NCI-H1417 treated with DMSO at 0.1 percent for 48 hours (cell line): Measurements from ENCODE around the gene HK1.
A peak's percentile ranks its signal among the peaks of the same experiment; 100 is the strongest.

ENCODE experiments used
- DNase-seq: peaks from one replicate; lab custom pipeline; 2025; lab: John Stamatoyannopoulos, UW

Gene HK1

DNA sequence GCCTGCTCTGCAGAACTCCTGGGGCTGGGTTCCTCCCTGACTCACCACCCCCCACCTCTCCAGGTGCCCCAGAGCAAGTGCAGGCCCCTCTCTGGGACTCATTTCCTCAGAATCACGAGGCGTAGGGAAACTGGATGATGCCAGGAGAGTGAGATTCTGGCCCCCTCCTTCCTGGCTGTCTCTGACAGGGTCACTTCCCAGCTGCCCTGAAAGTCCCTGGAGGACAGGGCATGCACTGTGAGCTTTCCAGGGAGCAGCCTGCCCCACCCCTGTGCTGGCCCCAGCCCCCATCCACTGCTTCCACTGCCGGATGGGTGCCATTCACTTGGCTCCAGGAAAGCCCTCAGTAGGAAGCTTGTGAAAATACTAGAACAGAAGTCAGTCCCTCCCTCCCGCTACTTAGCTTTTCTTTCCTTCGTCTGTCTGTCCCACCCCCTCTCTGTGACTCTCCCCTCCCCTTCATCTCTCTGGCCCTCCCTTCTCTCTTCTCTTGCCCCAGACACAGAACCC, 128.1 kb downstream of the HK1 start:
- no peak for DNase-seq

DNA sequence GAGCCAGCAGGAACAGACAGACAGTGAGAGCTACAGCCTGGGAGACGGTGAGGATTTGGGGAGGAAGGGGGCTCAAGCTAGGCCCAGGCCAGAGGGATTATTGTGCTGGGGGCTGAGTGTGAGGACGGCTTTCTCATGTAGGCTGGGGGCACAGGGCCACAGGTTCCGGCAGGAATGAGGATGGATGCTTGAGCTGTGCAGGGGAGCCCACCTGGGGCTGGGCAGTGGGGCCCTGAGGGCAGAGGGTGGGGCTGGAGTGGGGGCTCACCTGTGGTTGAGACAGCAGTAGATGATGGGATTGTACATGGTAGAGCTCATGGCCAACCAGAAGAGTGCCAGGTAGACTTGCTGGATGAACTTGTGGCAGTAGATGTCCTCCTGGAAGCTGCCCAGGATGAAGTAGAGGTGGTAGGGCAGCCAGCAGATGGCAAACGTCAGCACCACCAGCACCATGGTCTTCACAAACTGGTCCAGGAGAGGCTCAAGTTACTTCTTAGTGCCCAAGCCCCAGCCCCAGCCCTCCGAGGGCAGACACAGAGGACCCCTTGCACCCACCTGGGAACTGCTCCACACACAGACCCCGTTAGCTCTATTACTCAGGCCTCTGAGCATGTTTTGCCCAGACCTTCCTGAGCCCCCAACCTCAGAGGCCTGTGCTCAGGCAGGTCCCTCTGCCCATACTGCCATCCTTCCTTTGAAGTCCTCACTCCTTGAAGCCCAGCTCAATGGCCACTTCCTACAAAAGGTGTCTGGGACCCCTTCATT, 128.7 kb downstream of the HK1 start:
- no peak for DNase-seq

DNA sequence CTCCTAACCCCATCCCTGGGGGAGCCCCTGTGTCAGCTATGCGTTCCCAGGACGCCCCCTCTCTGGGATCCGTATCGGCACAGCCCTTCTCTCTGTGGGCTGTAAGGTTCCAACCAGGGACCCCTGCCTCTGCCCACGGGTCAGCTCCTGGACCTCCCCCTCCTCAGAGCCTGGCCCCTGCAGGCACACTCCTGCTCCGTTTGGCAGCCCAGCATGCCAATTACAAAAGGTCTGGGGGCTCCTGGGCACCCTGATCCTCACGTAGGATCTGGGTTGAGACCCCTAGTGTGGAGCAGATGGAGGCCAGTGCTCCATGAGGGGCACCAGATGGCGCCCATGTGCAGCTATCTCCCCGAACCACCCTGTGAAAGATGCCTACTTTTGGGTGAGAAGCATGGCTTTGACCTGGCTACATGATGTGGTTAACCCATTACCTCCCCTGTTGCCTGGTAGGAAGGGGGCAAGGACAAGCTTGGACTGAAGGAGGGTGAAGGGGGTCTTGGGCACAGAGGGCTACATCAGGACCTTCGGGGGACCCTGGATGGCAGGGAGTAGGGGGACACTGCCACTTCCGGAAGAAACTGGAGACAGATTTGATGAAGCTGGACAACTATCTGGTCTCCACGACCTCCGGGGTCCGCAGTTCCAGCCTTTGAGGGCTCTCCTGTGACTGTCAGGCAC, 129.5 kb downstream of the HK1 start:
- no peak for DNase-seq

DNA sequence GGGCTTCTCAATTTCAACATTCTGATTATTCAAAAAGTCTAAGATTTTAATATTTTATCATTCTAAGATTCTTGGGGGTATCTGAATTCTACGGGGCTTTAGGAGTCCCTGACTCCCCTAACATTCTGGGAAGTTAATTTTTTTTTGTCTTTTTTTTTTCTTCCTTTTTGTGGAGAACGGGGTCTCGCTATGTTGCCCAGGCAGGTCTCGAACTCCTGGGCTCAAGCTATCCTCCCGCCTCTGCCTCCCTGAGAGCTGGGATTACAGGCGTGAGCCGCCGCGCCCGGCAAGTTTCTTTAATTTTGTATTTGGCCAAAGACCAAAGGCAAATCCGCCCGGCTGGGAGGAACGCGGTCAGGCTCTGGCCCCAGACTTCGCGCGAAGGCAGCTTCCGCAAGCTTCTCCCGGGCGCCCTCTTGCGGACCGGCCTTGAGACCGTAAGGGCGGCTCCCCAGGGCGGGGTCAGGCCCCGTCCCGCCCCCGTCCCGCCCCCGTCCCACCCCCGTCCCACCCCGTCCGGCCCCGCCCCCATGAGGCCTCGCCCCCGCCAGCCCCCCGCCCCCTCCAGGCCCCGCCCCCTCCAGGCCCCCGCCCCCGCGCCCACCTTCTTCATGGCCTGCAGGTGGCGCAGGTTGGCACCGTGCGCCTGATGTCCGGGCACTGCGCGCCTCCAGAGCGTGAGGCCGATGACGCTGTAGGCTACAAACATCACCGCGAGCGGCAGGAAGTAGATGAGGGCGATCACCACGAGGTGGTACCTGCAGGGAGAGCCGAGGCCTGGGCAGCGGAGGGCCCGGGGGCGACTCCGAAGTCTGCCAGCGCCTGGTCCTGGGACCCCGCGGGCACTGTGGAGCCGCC, 130.3 kb downstream of the HK1 start:
- peak; percentile 47 for DNase-seq

DNA sequence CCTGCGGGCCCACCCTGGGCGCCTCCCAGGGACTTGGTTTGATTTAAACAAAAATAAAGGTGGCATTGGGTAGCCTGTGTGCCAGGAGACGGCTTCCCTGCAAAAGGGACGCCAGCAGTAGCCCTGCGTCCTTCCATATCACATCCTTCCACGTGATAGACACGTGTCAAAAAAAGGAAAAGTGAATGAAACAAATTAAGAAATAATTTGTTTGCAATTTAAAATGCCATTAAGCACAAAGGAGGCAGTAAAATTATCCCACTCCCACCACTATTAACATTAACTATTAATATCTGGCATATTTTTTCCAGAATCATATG, 130.8 kb downstream of the HK1 start:
- DNase-seq, result no peak

DNA sequence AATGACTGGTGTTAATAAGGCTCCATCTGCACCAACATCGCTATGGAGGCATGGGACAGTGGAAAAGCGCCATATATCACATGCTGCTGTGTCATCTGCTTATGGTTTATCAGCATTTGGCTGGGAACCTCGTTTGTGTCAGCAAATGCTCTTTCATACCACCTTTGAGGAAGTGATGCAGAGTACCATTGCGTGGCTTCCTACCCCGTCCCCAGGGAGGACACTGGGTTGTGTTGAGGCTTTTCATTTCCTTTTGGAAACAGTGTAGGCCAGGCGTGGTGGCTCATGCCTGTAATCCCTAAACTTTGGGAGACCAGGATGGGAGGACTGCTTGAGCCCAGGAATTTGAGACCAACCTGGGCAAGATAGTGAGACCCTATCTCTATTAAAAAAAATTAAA, 131.7 kb downstream of the HK1 start:
- no peak for DNase-seq

DNA sequence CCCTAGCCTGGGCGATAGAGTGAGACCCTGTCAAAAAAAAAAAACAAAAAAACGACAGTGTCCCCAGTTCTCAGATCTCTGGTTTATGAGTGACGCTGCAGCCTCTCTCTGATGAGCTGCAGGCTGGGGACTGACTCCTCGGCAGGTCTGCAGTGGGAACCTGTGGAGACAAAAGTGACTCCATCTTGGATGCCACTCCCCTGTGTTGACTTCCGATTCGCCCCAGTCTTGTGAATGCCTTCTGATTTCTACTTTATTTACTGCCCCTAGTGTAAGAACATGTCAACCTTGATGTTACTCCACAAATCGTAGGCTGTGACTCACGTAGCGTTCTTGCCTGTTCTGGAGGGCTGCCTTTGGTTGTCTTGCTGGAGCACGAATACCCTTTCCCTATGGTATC, 132.2 kb downstream of the HK1 start:
- DNase-seq, result no peak

DNA sequence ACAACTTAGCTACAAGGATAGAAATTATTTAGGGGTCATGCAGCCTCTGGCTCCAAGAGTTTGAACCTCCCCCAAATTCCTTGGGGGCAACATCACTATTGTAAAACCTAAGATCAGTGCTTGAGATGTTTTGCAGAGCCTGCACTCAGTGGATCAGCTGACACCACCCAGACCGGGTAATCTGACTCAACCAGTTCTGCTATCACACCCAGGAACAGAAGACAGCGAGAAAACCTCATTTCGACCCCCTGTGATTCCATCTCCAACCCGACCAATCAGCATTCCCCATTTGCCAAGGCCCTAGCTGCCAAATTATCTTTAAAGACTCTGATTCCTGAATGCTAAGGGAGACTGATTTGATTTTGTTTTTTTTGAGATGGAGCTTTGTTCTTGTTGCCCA, 133.2 kb downstream of the HK1 start:
- no peak for DNase-seq

DNA sequence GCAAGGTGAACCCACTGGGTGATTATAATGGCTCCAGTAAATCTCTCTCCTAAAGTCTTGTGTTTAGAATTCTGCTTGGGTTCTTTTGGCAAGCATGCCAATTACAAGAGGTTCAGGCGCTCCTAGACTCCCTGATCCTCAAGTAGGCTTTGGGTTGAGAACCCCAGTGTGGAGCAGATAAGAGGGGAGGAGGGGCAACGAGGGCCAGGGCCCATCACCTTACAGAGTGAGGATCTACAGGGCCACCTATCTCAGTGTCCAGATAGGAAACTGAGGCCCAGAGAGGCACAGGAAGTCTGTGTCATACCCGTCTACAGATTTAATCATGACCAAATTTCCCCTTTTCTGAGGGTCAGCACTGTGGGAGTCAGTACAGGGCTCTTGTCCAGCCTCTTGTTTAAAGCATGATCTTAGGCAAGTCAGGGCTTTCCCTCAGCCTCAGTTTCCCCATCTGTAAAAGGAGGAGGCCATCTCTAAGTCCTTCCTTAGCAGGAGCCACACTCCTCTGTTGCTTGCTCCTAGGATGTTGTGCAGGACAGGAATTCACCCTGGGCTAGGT, 134.0 kb downstream of the HK1 start:
- no peak for DNase-seq

DNA sequence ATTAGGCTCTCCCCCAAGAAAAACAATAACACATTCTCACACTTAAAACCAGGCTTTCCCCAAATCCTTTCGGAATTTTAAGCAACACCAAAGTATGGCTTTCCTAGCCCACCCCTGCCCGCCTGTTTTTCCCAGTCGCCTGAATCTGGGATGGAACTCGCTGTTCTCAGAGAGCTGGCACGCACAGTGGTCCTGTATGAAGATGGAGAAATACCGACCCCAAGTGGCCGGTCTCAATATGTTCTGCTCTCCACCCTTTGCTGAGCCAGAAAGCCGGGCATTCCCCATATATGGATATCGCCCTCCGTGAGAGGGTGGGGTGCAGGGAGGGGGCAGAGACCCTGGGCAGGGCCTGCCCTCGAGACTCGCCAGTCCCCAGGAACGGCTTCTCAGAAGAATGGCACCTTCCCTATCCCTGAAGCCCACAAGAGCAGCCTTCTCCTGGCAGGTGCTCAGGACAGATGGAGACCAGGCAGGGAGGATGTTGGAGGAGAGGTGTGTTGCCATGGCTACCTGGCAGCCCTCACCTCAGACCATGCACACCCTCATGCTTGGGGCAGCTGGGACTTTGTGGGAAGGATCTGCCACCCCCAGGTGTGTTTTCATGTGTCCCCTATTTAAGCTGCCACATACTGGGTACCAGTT, 135.0 kb downstream of the HK1 start:
- no peak for DNase-seq

DNA sequence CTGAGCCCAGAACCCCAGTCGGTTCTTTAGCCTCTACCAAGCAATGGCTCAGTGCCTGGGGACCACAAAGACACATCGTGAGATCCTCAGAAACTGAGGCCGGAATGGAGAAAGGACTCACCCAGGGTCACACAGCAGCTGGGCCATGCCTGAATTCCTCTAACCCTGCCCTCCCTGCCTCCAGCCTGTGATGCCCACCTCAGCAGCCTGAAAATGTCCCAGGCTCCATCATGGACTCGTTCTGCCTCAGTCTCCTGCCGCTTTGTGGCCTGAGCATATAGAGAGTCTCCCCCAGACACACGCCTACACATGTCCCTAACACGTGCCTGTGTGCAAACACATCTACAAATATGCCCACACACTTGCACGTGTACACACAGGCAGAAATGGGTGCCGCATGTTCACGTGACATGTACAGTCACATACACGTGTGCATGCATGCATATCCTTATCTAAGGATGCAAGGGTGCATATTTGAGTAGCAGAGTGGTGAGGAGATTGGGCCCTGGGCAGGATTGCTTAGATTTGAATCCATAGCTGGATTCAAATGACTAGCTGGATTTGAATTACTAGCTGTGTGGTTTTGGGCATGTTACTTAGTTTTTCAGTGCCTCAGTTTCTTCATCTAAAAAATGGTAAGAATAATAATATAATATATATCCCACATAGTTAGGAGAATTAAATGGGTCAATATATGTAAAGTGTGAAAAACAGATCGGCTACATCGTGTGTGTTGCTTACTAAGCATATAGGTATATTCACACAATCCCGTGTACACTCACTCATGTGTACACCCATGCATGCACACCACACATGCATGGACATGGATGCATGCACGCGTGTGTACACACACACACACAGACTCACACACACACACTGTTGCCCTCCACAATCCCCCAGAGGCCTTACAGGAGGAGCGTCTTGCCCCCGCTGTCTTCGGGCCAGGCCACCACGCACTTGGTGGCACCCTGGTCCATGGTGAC, 136.0 kb downstream of the HK1 start:
- no peak for DNase-seq

DNA sequence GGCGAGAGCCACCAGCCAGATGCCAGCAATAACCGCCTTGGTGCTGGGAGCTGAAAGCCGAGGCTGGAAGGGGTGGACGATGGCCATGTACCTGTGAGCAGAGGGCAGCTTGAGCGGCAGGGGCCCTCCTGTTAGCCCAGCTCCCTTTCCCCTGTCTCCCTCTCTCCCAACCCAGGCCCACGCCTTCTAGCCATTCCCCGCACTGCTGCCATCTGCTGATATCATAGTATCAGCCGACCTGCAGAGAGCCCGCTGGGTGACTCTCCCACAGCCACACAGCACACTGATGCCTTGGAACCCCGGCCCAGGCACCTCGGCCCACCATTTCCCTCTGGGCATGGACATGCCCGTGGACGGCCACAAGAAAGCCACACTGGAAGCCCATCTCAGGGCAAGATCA, 136.8 kb downstream of the HK1 start:
- no peak for DNase-seq

DNA sequence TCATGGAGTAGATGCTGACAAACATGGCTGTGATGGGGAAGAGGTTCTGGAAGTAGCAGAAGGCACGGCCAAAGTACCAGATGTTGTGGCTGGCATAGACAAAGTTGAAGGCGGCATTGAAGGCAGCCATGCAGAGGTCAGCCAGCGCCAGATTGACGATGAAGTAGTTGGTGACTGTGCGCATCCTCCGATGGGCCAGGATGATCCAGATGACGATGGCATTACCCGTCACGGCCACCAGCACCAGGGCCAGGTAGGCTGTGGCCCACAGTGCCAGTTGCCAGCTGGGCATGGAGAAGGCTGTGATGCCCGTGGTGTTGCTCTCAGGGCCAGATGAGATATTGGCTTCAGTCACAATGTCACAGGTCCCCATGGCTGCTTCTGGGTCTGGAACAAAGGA, 137.7 kb downstream of the HK1 start:
- no peak for DNase-seq

DNA sequence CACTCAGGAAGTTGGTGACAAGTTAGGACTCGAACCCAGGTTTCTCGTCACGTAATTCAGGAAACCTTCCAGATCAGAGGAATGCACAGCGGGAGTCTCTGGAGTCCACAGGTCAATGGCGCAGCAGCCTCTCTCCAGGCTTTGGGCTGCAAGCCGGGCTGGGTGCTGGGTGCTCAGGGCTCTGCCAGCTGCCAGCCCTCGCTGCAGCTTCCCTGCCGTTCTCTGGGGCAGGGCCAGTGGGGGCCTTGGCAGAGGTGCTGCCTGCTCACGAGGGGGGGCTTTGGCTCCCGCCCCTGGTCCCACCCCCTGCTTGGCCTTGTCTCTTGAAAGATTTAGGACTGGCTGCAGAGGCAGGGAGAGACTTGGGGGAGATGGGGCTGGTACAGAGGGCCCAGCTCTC, 138.4 kb downstream of the HK1 start, which contains the start of gene TACR2:
Gene TACR2, minus strand, starts transcription at position 224 of the 400 bp plus-strand sequence. CDS start 595 bp downstream, outside the sequence.
- DNase-seq, result no peak

DNA sequence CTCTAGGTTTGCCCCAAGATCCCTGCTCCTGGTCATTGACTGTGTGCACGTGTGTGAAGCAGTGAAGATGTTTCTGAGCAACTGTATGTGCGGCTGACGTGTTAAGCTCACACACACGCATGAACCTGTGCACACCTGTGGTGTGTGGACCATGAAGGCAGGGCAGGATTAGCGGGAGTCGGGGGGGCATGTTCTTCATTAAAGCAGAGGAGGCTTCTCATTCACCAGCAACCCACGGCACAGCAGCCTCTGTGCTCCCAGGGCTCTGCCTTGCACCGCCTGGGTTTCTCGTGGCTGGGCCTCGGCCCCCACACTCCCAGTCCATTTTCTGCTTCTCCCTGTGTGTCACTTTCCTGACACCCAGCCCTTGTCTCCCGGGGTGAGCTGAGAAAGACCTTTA, 139.2 kb downstream of the HK1 start:
- no peak for DNase-seq

DNA sequence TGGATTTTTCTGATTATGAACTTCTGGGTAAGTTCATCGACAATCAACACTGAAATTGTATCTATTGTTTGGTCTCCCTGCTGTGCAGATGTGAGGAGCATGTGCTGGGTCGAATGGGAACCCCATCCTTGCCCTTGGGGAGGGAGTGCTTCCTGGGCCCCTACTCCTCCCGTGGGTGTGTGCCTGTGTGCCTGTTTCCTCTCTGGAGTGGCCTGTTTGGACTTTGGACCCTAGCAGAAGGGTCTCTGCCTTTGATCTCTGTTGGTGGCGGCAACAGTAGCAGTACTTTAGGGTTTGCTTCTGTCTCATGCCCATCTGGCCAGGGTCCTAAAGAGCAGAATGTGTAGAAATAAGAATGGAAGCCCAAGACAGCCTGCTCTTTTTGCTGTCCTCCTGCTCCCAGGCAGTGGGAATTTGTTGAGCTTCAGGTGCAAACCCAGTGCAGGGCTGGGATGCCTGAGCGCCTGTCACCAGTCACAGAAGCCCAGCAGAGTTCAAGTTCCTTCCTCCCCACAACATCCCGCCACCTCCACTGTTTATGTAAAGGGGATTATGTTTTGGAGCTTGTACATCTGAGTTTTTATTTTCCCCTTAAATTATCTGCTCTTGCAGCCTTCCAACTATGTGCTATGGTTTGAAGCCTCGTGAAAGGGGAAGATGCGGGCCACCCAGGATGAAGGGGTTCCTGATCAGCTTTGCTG, 139.9 kb downstream of the HK1 start:
- DNase-seq, result no peak

DNA sequence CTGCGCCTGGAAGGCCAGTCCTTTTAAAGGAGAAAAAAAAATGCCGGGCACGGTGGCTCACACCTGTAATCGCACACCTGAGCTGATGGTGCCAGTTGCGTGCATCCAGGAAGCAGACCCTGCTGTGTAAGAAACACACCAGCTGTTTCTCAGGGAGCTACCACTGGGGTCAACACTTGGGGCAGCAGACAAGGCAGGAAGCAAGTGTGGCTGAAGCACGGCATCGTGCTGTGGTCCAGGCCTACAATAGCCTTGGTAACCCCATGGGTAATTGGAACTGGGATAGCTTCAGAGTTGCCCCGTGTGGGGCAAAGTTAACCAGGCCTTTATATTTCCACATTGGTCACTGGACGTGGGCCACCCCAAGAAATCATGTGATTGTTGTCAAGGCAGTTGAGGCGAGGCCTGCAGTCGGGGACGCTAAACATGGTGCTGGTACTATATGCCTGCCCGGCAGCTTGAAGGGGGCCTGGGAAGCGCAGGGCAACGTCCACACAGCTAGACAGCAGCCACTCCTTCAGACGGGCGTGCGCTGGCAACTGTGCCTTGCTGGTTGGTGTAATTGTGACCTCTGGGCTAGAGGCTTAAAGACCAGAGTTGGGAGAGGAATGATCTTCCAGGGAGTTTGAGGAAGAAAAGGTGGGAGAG, 140.9 kb downstream of the HK1 start:
- no peak for DNase-seq

DNA sequence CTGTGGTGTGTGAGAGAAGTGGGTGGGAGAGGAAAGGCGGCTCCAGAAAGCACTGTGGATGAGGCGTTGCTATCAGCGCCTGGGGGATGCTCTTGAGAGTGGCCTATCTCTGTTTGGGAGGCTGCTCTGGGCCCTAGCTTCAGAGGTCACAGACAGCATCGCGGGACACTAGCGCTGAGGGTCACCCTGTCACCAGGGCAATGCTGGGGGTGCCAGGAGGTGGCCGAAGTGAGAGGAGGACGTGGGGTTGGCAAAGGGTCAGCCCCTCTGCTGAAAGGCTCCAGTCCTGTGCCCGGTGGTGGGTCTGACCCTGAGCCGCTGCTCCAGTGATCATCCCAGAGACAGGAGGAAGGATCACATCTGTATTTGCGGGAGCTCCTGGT, 141.4 kb downstream of the HK1 start:
- no peak for DNase-seq

DNA sequence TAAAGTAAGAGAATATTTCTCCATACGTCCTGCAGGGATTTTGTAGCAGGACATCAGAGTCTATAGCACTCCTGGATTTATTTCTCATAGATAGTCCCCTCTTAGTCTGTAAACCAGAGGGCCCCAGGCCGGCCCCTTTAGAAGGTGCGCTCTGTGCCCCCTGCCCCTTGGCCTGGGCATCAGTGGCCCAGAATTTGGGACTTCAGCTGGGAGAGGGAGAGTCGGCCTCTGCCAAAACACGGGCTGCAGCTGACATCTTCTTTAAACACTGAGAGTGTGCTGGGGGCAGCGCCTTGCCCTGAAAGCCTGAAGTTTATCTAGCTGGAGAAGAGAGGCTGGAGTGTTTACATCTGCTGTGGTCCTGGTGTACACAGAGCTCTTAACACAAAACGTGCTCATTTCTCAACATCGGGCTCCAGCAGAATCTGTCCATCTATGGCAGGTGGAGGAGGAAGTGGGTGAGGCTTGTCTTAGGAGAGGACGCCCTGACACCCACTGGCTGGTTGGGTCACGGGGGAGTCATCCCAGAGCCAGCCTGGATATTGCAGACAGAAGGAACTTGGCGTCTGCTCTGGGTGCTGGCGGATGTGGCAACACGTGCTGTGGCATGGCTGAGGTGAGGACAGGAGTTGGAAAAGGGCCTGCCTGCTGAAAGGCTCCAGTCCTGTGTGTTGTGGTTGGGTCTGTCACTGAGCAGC, 143.5 kb downstream of the HK1 start:
- peak; percentile 0 for DNase-seq
